Stimulated activated CD8-positive, alpha-beta memory T cell treated with anti-CD3 and anti-CD28 coated beads, Interleukin-12 subunit alpha, Interleukin-12 subunit beta, amount 100 ng/mL, for 1 hour (primary cell): Measurements from ENCODE around the gene FHOD3.
"Not testable (repeated sequence)": the region's sequence is repeated elsewhere in the genome, so short reads cannot be mapped to it uniquely, and the experiment has no call there.

Source experiments
- DNase-seq: peaks from one replicate; pipeline ENCODE4 v3.0.0-alpha.2; 2020; ENCODE audit warnings: low read depth

The FHOD3 gene

GRCh38 chr18:36798738-36799473 lies 501.4 kb downstream of the FHOD3 start:
- DNase-seq = no peak

- no peak for DNase-seq
Observed at GRCh38 chr18:36805105-36805504, 507.6 kb downstream of the FHOD3 start.

- DNase-seq = no peak
Observed at GRCh38 chr18:36808681-36809080, 511.2 kb downstream of the FHOD3 start.

GRCh38 chr18:36809590-36810381 lies 512.3 kb downstream of the FHOD3 start:
- peak; percentile 15 for DNase-seq

- DNase-seq = no peak
Observed at GRCh38 chr18:36811430-36811829, 513.9 kb downstream of the FHOD3 start.

GRCh38 chr18:36811955-36812354 lies 514.4 kb downstream of the FHOD3 start:
- DNase-seq = no peak

GRCh38 chr18:36812678-36813077 lies 515.2 kb downstream of the FHOD3 start:
- DNase-seq = no peak

GRCh38 chr18:36813101-36813775 lies 515.7 kb downstream of the FHOD3 start:
- no peak for DNase-seq

- DNase-seq = no peak
Observed at GRCh38 chr18:36813824-36814223, 516.3 kb downstream of the FHOD3 start.

- DNase-seq = no peak
Observed at GRCh38 chr18:36814994-36815393, 517.5 kb downstream of the FHOD3 start.

GRCh38 chr18:36816096-36816495 lies 518.6 kb downstream of the FHOD3 start:
- not testable (repeated sequence) for DNase-seq

- no peak for DNase-seq
Observed at GRCh38 chr18:36817039-36817438, 519.5 kb downstream of the FHOD3 start.

- DNase-seq = no peak
Observed at GRCh38 chr18:36818652-36819051, 521.1 kb downstream of the FHOD3 start.

- no peak for DNase-seq
Observed at GRCh38 chr18:36819621-36820020, 522.1 kb downstream of the FHOD3 start.

- DNase-seq = no peak
Observed at GRCh38 chr18:36821681-36822080, 524.2 kb downstream of the FHOD3 start.

GRCh38 chr18:36825526-36825925 lies 528.0 kb downstream of the FHOD3 start:
- no peak for DNase-seq

- no peak for DNase-seq
Observed at GRCh38 chr18:36826556-36826955, 529.0 kb downstream of the FHOD3 start.

- DNase-seq = no peak
Observed at GRCh38 chr18:36828157-36828629, 530.7 kb downstream of the FHOD3 start.

- DNase-seq = peak; percentile 76
Observed at GRCh38 chr18:36828630-36829361, 531.3 kb downstream of the FHOD3 start, which contains the start of the genes KIAA1328 and TPGS2. Gene KIAA1328, plus strand, starts transcription at chr18:36829127. Its CDS starts 12 bp downstream, at chr18:36829139. Gene TPGS2, minus strand, starts transcription at chr18:36829002. Its CDS starts 235 bp downstream, at chr18:36828767.
